NCI-H82 treated with DMSO at 0.1 percent for 48 hours (cell line): Measurements from ENCODE around the gene OSBPL6.
"Not testable (repeated sequence)": the region's sequence is repeated elsewhere in the genome, so short reads cannot be mapped to it uniquely, and the experiment has no call there.

Source experiments
- DNase-seq: peaks from one replicate; lab custom pipeline; 2025; ENCODE audit not compliant: unreplicated experiment; lab: John Stamatoyannopoulos, UW

OSBPL6 gene

GRCh38 chr2:178333851-178334250, 139.5 kb downstream of the OSBPL6 start:
- DNase-seq = no peak

GRCh38 chr2:178335230-178335629, 140.9 kb downstream of the OSBPL6 start:
- no peak for DNase-seq

- no peak for DNase-seq
These were observed 149.8 kb downstream of the OSBPL6 start for GRCh38 chr2:178344121-178344520.

- DNase-seq = no peak
These were observed 151.6 kb downstream of the OSBPL6 start for GRCh38 chr2:178345951-178346350.

GRCh38 chr2:178350051-178350450, 155.7 kb downstream of the OSBPL6 start:
- DNase-seq = no peak

- DNase-seq = not testable (repeated sequence)
These were observed 163.4 kb downstream of the OSBPL6 start for GRCh38 chr2:178357704-178358103.

GRCh38 chr2:178359192-178359912, 165.0 kb downstream of the OSBPL6 start:
- DNase-seq = no peak

GRCh38 chr2:178361588-178361987, 167.3 kb downstream of the OSBPL6 start:
- DNase-seq = no peak

- no peak for DNase-seq
These were observed 168.9 kb downstream of the OSBPL6 start for GRCh38 chr2:178363252-178363651.

- no peak for DNase-seq
These were observed 170.8 kb downstream of the OSBPL6 start for GRCh38 chr2:178365116-178365515.

GRCh38 chr2:178366412-178366811, 172.1 kb downstream of the OSBPL6 start:
- no peak for DNase-seq

- DNase-seq = no peak
These were observed 173.0 kb downstream of the OSBPL6 start for GRCh38 chr2:178367344-178367743.

GRCh38 chr2:178374865-178375264, 180.6 kb downstream of the OSBPL6 start:
- DNase-seq = no peak

GRCh38 chr2:178377046-178377445, 182.7 kb downstream of the OSBPL6 start:
- DNase-seq = no peak

- no peak for DNase-seq
These were observed 185.1 kb downstream of the OSBPL6 start for GRCh38 chr2:178379162-178380004.

GRCh38 chr2:178380763-178381162, 186.5 kb downstream of the OSBPL6 start:
- no peak for DNase-seq

- DNase-seq = no peak
These were observed 189.4 kb downstream of the OSBPL6 start for GRCh38 chr2:178383718-178384117.

GRCh38 chr2:178385595-178386148, 191.4 kb downstream of the OSBPL6 start:
- no peak for DNase-seq

GRCh38 chr2:178386986-178387597, 192.8 kb downstream of the OSBPL6 start:
- no peak for DNase-seq

- no peak for DNase-seq
These were observed 194.0 kb downstream of the OSBPL6 start for GRCh38 chr2:178388287-178388686.

GRCh38 chr2:178391701-178392100, 197.4 kb downstream of the OSBPL6 start:
- DNase-seq = no peak

- DNase-seq = no peak
These were observed 197.9 kb downstream of the OSBPL6 start for GRCh38 chr2:178392215-178392614.
